HG03097 (cell line): Measurements from ENCODE around the gene CHRNG.

ENCODE experiments used
- ATAC-seq: cut with Tn5 transposase; IDR thresholded peaks from one replicate; pipeline ENCODE4 v1.9.1; 2021; ENCODE audit not compliant: unreplicated experiment, low FRiP score

Gene CHRNG

DNA sequence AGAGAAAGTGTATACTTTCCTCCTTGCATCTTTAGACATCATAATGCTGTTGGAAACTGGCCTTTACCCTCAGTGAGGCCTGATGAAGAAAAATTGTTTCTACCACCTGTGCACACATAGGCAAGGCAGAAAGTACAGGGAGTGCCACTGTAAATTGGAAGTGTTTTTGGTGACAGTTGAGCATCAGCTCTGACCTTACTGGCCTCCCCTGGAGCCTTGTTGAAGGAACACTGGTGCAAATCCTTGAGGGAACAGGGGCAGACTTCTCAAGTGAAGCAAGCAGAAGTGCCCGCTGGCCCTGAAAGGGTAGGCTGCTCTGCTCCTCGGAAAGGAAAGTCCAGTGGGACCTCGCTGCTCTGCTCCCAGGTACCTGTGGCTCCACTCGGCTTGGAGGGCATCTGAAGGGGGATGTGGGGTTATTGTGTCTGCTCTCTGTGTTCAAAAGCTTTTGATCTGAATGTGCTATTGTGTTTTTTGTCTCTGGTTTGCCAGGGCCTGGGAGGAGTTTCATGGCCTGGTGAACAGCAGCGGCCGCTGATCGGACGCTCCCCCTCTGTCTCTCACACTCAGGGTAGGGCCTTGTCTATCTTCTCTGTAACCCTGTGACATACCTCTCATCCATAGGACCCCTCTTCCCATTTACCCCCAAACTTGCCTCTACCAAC lies 34.4 kb downstream of the CHRNG start:
- ATAC-seq, result no peak

- ATAC-seq, result no peak
These were observed 35.3 kb downstream of the CHRNG start for GRCh38 chr2:232574674-232575403.

DNA sequence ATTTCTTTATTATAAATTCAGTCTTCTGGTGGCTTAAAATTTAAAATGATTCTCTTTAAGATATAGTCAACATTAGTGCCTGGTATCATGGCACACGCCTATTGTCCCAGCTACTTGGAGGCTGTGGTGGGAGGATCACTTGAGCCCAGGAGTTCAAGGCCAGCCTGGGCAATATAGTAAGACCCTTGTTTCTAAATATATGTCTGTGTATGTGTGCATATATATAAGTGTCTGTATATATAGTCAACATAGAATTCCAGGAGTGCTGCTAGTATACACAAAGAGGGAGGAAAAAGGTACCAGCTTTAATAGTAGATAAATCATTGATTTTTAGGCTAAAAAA lies 35.9 kb downstream of the CHRNG start:
- no peak for ATAC-seq

- ATAC-seq, result no peak
These were observed 37.5 kb downstream of the CHRNG start for GRCh38 chr2:232576995-232577394.

DNA sequence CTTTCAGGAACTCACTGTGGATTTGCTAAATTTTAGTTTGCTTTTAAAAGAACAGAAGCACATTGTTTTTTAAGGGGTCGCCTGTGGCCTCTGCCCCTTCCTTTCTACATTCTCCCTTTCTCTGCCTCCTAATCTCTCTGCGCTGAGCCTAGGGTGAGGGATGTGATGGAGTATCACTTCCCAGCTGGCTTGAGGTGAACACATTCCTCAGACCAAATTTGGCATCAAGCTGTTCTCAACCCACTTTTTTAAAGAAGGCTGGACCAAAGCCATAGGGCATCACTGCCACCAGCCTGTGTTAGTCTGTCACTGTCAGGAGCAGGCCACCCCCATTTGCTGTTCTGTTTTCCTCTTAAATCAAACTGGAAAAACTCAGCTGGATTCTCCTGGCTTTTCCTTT lies 38.3 kb downstream of the CHRNG start:
- no peak for ATAC-seq

DNA sequence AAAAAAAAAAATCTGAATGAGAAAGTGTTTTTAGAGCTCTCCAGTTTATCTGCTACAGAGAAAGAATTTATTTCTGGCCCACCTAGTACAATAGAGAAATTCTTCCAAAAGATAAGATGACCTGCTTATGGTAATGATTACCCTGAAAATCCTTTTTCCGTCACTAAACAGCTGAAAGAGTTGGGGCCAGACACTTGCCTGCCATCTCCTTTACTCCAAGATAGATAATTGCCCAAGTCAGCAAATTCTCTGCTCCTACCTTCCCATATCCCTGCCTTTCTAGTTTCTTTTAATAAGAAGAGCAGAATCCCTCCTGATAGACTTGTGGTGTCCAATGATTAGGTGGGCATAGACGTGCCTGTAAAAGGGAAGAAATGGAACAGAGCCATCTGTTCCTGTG lies 39.1 kb downstream of the CHRNG start:
- ATAC-seq, result no peak

GRCh38 chr2:232580648-232580981 lies 41.1 kb downstream of the CHRNG start:
- no peak for ATAC-seq

DNA sequence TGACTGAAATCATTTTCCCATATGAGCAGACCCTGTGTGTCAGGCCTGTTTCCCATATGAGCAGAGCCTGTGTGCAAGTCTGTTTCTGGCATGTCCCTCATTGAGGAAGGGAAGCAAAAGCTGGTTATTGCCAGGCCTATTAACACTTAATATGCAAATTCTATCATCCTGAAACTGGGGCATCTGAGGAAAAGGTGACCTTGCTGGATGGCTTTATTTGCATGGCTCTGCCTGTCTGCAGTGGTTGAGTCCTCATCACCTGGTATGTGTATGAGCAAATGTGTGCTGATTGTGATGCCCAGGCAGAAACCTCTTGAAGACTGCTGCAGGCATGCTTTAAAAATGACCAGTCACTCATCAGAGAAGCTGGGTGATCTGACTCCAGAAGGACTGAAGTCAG lies 42.2 kb downstream of the CHRNG start:
- ATAC-seq, result peak; percentile 51

DNA sequence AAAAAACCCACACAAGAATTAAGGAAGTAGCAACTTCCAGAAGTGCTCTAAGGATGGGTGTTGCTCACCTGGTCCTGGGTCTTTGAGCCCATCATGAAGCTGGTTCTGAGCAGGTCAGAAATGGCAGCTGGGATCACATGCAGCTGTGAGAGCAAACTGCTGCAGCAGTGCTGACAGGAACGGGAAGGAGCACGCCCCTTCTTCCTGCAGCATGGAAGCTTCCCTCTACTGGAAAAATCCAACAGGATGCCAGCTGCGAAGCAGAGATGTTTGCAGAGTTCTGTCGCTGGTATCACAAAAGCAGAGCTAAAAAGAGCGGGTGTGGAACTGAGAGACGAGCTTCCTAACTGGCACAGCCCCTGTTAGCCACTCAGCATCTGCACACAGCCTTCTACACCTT lies 44.7 kb downstream of the CHRNG start:
- no peak for ATAC-seq

DNA sequence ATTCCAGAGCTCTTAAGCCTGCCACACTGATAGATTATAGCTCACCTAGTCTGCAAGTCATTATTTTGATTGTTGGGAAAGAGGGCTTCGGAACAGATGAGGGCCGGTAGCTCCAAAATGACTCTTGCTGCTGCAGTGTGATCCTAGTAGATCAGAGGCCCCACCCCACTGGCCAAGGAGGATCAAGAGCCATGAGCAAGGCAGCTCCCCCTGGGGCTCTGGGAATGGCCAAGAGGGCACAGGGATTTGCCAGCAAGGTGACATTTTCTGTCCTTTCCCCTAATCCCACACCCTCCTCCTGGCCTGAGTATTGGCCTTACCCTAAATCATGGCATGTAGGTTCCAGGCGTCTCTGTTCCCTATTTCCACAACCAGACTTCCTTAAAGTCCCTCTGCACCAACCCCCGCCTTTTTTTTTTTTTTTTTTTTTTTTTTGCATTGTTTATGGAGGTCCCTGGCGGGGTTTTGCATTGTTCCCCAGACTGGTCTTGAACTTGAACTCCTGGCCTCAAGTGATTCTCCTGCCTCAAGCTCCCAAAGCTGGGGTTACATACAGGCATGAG lies 47.5 kb downstream of the CHRNG start:
- no peak for ATAC-seq

DNA sequence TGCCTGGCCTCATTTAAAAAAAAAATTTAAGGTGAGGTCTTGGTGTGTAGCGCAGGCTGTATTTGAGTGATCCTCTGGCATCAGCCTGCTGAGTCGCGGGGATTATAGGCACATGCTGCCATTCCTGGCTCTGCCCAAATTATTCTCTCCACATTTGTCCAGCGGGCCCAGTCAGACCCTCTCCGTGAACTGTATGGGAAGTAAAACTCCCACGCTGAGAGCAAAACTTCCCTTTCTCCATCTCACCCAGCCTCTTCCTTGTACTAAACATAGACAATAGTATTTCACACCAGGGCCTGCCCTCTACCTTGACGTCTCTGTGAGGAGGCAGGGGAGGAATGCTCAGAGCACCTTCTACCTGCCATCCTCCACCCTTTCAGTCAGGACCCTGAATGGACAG lies 48.0 kb downstream of the CHRNG start:
- ATAC-seq, result no peak

- ATAC-seq, result no peak
These were observed 48.5 kb downstream of the CHRNG start for GRCh38 chr2:232588031-232588430.

- no peak for ATAC-seq
These were observed 49.4 kb downstream of the CHRNG start for GRCh38 chr2:232588680-232589585.

DNA sequence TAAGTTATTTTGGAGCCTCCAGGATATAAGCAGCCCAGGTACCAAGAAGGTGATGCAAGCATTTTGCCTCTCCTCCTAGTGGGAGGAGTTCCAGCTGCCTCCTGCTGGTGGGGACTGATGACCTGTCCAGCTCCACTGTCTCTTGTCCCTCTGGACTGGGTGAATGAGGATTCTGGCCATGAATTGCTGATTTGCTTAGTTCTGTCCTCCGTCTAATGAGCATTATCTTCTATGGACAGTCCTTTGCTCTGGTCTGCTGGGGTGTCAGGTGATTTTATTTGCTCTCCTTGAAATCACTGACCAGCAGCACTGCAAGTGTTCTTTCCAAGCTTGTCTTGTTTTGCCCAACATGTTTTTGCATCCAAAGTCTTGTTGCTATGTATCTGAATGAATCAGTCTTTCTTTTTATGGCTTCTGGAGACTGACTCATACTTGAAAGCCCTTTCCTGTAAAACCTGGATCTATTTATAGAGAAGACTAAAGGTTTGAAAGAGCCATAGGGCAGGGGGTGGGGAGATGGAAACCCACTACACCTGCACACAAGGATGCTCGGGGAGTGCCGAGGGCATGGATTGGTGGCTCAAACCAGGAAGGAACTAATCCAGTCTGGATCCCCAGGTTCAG lies 53.4 kb downstream of the CHRNG start:
- ATAC-seq, result no peak

DNA sequence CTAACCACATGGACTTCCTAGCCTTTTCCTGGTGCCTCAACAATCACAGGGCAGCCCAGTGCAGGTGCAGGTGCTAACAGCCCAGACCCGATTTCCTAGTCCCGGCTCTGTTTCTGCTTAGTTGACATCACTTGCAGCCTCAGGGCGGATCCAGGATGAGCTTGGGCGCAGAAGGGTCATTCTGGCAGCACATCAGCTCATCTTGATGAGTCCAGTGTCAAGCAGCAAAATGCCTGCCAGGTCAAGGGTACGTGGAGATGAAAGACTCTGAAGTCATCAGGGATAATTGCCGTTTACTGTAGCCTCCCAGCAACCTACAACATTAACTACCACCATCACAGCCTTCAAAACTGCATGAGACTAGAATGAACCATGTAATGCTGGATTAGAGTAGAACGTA lies 54.5 kb downstream of the CHRNG start:
- ATAC-seq, result no peak
